Brain microvascular endothelial cell (primary cell): ENCODE results near the gene SPDL1.

ENCODE experiments used
- DNase-seq: peaks from one replicate; pipeline ENCODE4 v3.0.0-alpha.2; 2020
- H3K27ac ChIP-seq: fragments of 250-450 bp; sonication (Bioruptor Pico); 2 replicates; pipeline ENCODE4 v1.5.1; 2020; ENCODE audit warnings: mild to moderate bottlenecking, moderate library complexity
- H3K27me3 ChIP-seq: fragments of 250-450 bp; sonication (Bioruptor Pico); replicated peaks from 2 replicates; pipeline ENCODE4 v1.5.1; 2020; ENCODE audit warnings: mild to moderate bottlenecking
- H3K36me3 ChIP-seq: fragments of 250-450 bp; sonication (Bioruptor Pico); replicated peaks from 2 replicates; pipeline ENCODE4 v1.5.1; 2020; ENCODE audit warnings: mild to moderate bottlenecking
- H3K4me3 ChIP-seq: 2 replicates; pipeline ENCODE4 v1.5.1; 2011; ENCODE audit warnings: low read depth, mild to moderate bottlenecking, control low read depth, low read length, moderate library complexity
- CTCF ChIP-seq: IDR thresholded peaks from 2 replicates; pipeline ENCODE4 v1.5.1; 2011; ENCODE audit warnings: low read depth, mild to moderate bottlenecking, moderate library complexity, low read length, control low read depth, inconsistent platforms; ENCODE audit errors: missing control alignments
- in situ Hi-C: cut with HindIII; loops from 2 replicates; pipeline ENCODE4 v1.10.0; 2017; ENCODE audit warnings: low sequenced_read_pairs, low pct_ligation_motif_present

SPDL1 gene

DNA sequence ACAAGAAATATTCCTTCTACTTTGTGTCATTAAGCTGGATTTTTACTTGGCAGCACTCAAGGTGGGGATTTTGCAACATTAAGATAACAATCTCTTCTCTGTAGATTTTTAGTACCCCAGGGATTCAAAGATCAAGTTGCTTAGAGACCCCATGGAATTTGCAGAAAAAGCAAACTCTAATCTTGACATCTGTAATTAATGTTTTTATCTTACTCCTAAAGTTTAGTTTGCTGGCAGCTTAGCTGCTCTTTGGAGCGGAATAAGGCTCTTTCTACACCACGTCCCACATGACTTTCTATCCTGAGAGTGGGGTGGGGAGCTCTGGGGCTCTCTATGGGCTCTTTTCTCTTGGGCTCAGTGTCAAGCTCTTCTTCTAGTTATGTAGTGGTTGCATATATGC, 21.7 kb upstream of the SPDL1 start:
- Histone ChIP-seq H3K27ac (no peak overlapping the region), H3K27me3 (no peaks in the 10 kb centered on the region), H3K4me3 (no peak overlapping the region), H3K36me3 (no peaks in the 10 kb centered on the region)
- in situ Hi-C loops = no loop called here
- no peak for TF ChIP-seq CTCF
- no peak for DNase-seq

- TF ChIP-seq CTCF = no peak
- Histone ChIP-seq H3K27me3 (no peaks in the 10 kb centered on the region), H3K27ac (no peak overlapping the region), H3K36me3 (no peaks in the 10 kb centered on the region), H3K4me3 (no peak overlapping the region)
- in situ Hi-C loops = no loop called here
- no peak for DNase-seq
Observed at GRCh38 chr5:169563369-169563768, 20.2 kb upstream of the SPDL1 start.

DNA sequence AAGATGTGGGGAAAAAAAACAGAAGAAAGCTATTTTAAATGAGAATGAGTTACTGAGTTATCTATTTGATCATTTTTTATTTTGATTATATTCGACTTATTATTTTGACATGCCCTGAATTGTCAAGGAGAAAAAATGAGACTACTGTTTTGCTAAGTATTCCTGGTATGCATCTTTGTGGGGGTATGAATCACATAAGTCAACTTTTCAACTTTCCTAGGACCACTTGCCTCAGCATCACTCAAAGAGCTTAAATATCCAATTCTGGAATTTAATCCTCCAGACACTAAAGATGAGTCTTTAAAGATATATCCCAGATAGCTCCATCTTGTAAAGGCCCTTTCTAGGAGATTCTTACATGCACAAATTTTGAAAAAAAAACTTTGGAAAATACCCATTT, 17.4 kb upstream of the SPDL1 start:
- no peaks in the 10 kb centered on the region for H3K36me3 ChIP-seq
- DNase-seq = no peak
- H3K27ac ChIP-seq = no peak overlapping the region
- no peaks in the 10 kb centered on the region for H3K27me3 ChIP-seq
- in situ Hi-C loops = no loop called here
- TF ChIP-seq CTCF = no peak
- no peak overlapping the region for H3K4me3 ChIP-seq

DNA sequence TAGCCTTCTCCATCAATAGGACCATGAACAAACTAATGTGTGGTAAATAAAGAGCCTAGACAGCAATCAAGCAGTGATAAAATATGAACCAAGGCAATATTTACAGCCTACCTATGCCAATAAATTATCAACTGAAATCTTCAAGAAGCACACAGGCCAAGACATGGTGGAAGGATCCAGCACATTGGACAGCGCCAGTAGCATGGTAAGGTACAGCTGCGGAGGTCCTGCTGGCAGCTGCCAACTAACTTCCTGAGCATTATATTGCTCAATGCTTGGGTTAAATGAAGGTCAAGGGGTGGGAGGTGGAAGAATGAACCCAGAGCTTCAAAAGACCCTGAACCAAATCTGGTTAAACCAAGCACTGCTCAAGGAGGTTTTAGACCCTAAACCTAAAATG, 16.5 kb upstream of the SPDL1 start:
- DNase-seq = no peak

GRCh38 chr5:169569513-169569912, 14.1 kb upstream of the SPDL1 start:
- in situ Hi-C loops = no loop called here
- DNase-seq = no peak
- Histone ChIP-seq H3K4me3 (no peak overlapping the region), H3K36me3 (no peaks in the 10 kb centered on the region), H3K27ac (no peak overlapping the region), H3K27me3 (no peaks in the 10 kb centered on the region)
- TF ChIP-seq CTCF = no peak

More for the DNA sequence above, 16.5 kb upstream of the SPDL1 start:
- Histone ChIP-seq H3K4me3 (no peak overlapping the region), H3K36me3 (no peaks in the 10 kb centered on the region), H3K27me3 (no peaks in the 10 kb centered on the region), H3K27ac (no peak overlapping the region)
- no peak for TF ChIP-seq CTCF
- in situ Hi-C loops = no loop called here

- H3K36me3 ChIP-seq = no peaks in the 10 kb centered on the region
- in situ Hi-C loops = no loop called here
- H3K4me3 ChIP-seq = no peak overlapping the region
- DNase-seq = no peak
- H3K27ac ChIP-seq = no peak overlapping the region
- H3K27me3 ChIP-seq = no peaks in the 10 kb centered on the region
- TF ChIP-seq CTCF = no peak
Observed at GRCh38 chr5:169571355-169571754, 12.2 kb upstream of the SPDL1 start.
